Neural progenitor cell (in vitro differentiated cells): ENCODE data around the gene FLVCR2. TPM values are rescaled to one million over a fixed set of nuclear protein-coding genes. Genes with fewer than 3 reads are reported as not detected.

Source experiments
- DNase-seq: peaks from one replicate; pipeline ENCODE4 v3.0.0-alpha.2; 2016; ENCODE audit warnings: low spot score
- H2AFZ ChIP-seq: fragments of 200-600 bp; sonication (generic); replicated peaks from 2 replicates; pipeline ENCODE4 v1.6.1; 2016; ENCODE audit warnings: antibody characterized with exemption
- H3F3A ChIP-seq: fragments of 200-600 bp; sonication (generic); 2 replicates; pipeline ENCODE4 v1.6.1; 2016; ENCODE audit warnings: antibody characterized with exemption, low read depth
- H3K27ac ChIP-seq: fragments of 200-600 bp; sonication (generic); 2 replicates; pipeline ENCODE4 v1.5.1; 2016; ENCODE audit warnings: mild to moderate bottlenecking
- H3K27me3 ChIP-seq: fragments of 200-600 bp; sonication (generic); 2 replicates; pipeline ENCODE4 v1.6.1; 2016; ENCODE audit warnings: mild to moderate bottlenecking, moderate library complexity
- H3K36me3 ChIP-seq: fragments of 200-600 bp; sonication (generic); 2 replicates; pipeline ENCODE4 v1.5.1; 2016
- H3K4me1 ChIP-seq: fragments of 200-600 bp; sonication (generic); 2 replicates; pipeline ENCODE4 v1.6.1; 2016; ENCODE audit warnings: mixed run types
- H3K4me2 ChIP-seq: fragments of 200-600 bp; sonication (generic); 2 replicates; pipeline ENCODE4 v1.6.1; 2016
- H3K4me3 ChIP-seq: fragments of 200-600 bp; sonication (generic); 2 replicates; pipeline ENCODE4 v1.5.1; 2016
- H3K79me2 ChIP-seq: fragments of 200-600 bp; sonication (generic); 2 replicates; pipeline ENCODE4 v1.6.1; 2016; ENCODE audit warnings: low read depth
- H3K9ac ChIP-seq: fragments of 200-600 bp; sonication (generic); 2 replicates; pipeline ENCODE4 v1.6.1; 2016
- H3K9me3 ChIP-seq: fragments of 200-600 bp; sonication (generic); 2 replicates; pipeline ENCODE4 v1.5.1; 2016; ENCODE audit warnings: low read depth
- H4K20me1 ChIP-seq: fragments of 200-600 bp; sonication (generic); 2 replicates; pipeline ENCODE4 v1.6.1; 2016; ENCODE audit warnings: low read depth
- H3K27ac Mint-ChIP-seq: 3 replicates; pipeline ENCODE4 v1.8.0; 2021; ENCODE audit warnings: mixed read lengths
- H3K27me3 Mint-ChIP-seq: 2 replicates; pipeline ENCODE4 v1.8.0; 2022; ENCODE audit warnings: low read depth, mild to moderate bottlenecking, inconsistent platforms, moderate library complexity, mixed read lengths; ENCODE audit not compliant: insufficient read depth
- H3K36me3 Mint-ChIP-seq: 3 replicates; pipeline ENCODE4 v1.8.0; 2021; ENCODE audit warnings: mixed read lengths
- H3K4me1 Mint-ChIP-seq: 3 replicates; pipeline ENCODE4 v1.8.0; 2021; ENCODE audit warnings: mixed read lengths
- H3K4me3 Mint-ChIP-seq: 3 replicates; pipeline ENCODE4 v1.8.0; 2021; ENCODE audit warnings: mild to moderate bottlenecking, moderate library complexity, mixed read lengths
- H3K9me3 Mint-ChIP-seq: 3 replicates; pipeline ENCODE4 v1.8.0; 2020; ENCODE audit warnings: mixed read lengths
- CTCF ChIP-seq: fragments of 200-600 bp; sonication (generic); IDR thresholded peaks from 2 replicates; pipeline ENCODE4 v1.5.1; 2017; ENCODE audit warnings: antibody characterized with exemption, mild to moderate bottlenecking
- EZH2 ChIP-seq: fragments of 200-600 bp; sonication (generic); IDR thresholded peaks from 2 replicates; pipeline ENCODE4 v1.6.1; 2017; ENCODE audit warnings: antibody characterized with exemption, mild to moderate bottlenecking, moderate library complexity
- EZH2phosphoT487 ChIP-seq: fragments of 200-600 bp; sonication (generic); IDR thresholded peaks from 2 replicates; pipeline ENCODE4 v1.6.1; 2017; ENCODE audit warnings: antibody characterized with exemption
- total RNA-seq: library from RNA; depleted of rRNA; stranded (reverse); fragments of >200 nt; gene quantifications from 2 replicates; pipeline ENCODE4 v1.2.3, GENCODE V29; 2015; ENCODE audit warnings: low replicate concordance

Gene FLVCR2
- total RNA-seq, 1 donor from 2014 or later: 1.7 TPM

- Mint-ChIP-seq H3K9me3 (no peaks in the 10 kb centered on the region), H3K4me1 (no peaks in the 10 kb centered on the region), H3K27ac (no peak overlapping the region), H3K4me3 (no peak overlapping the region), H3K27me3 (peaks cover 2% of the 10 kb centered on the region), H3K36me3 (no peaks in the 10 kb centered on the region)
- H3F3A ChIP-seq: no peaks in the 10 kb centered on the region
- no peak overlapping the region for H3K9ac ChIP-seq
- H2AFZ ChIP-seq: no peak overlapping the region
- H3K4me1 ChIP-seq: no peaks in the 10 kb centered on the region
- no peak overlapping the region for H3K4me2 ChIP-seq
- H3K4me3 ChIP-seq: no peak overlapping the region
- no peaks in the 10 kb centered on the region for H3K27me3 ChIP-seq
- H3K9me3 ChIP-seq: no peaks in the 10 kb centered on the region
- no peak for DNase-seq
- no peaks in the 10 kb centered on the region for H3K36me3 ChIP-seq
- no peaks in the 10 kb centered on the region for H3K79me2 ChIP-seq
- H4K20me1 ChIP-seq: no peaks in the 10 kb centered on the region
- TF ChIP-seq EZH2phosphoT487: no peak
- no peak for TF ChIP-seq CTCF
- TF ChIP-seq EZH2: no peak
- no peak overlapping the region for H3K27ac ChIP-seq
Observed at GRCh38 chr14:75548544-75548943, 29.9 kb upstream of the FLVCR2 start.

GRCh38 chr14:75549169-75549568 is 29.3 kb upstream of the FLVCR2 start:
- Histone ChIP-seq H3F3A (no peaks in the 10 kb centered on the region), H4K20me1 (no peaks in the 10 kb centered on the region), H3K4me1 (no peaks in the 10 kb centered on the region), H3K27ac (no peak overlapping the region), H3K9me3 (no peaks in the 10 kb centered on the region), H3K4me2 (no peak overlapping the region), H2AFZ (no peak overlapping the region), H3K4me3 (no peak overlapping the region), H3K36me3 (no peaks in the 10 kb centered on the region), H3K9ac (no peak overlapping the region), H3K79me2 (no peaks in the 10 kb centered on the region), H3K27me3 (no peaks in the 10 kb centered on the region)
- peaks cover 2% of the 10 kb centered on the region for H3K27me3 Mint-ChIP-seq
- H3K27ac Mint-ChIP-seq: no peak overlapping the region
- H3K4me3 Mint-ChIP-seq: no peak overlapping the region
- DNase-seq: no peak
- no peak for TF ChIP-seq EZH2phosphoT487
- no peak for TF ChIP-seq CTCF
- TF ChIP-seq EZH2: no peak
- no peaks in the 10 kb centered on the region for H3K9me3 Mint-ChIP-seq
- no peaks in the 10 kb centered on the region for H3K36me3 Mint-ChIP-seq
- H3K4me1 Mint-ChIP-seq: no peaks in the 10 kb centered on the region

- Histone ChIP-seq H3K4me3 (no peak overlapping the region), H3K4me2 (no peak overlapping the region), H3F3A (no peaks in the 10 kb centered on the region), H3K27ac (no peak overlapping the region), H3K36me3 (no peaks in the 10 kb centered on the region), H3K9ac (no peak overlapping the region), H3K9me3 (no peaks in the 10 kb centered on the region), H3K4me1 (no peaks in the 10 kb centered on the region), H3K27me3 (no peaks in the 10 kb centered on the region), H2AFZ (no peak overlapping the region), H3K79me2 (no peaks in the 10 kb centered on the region), H4K20me1 (no peaks in the 10 kb centered on the region)
- no peak overlapping the region for H3K27ac Mint-ChIP-seq
- no peak for TF ChIP-seq EZH2
- no peak for TF ChIP-seq CTCF
- no peak for TF ChIP-seq EZH2phosphoT487
- no peaks in the 10 kb centered on the region for H3K9me3 Mint-ChIP-seq
- no peak for DNase-seq
- H3K36me3 Mint-ChIP-seq: no peaks in the 10 kb centered on the region
- peaks cover 2% of the 10 kb centered on the region for H3K27me3 Mint-ChIP-seq
- H3K4me1 Mint-ChIP-seq: no peaks in the 10 kb centered on the region
- no peak overlapping the region for H3K4me3 Mint-ChIP-seq
Observed at GRCh38 chr14:75551021-75551420, 27.4 kb upstream of the FLVCR2 start.
